Prostate gland (tissue), 2 donors: ENCODE results near the gene WDR31.

Experiments used
- CTCF ChIP-seq, 4 experiments: fragments of 200-600 bp in 2 of 4; fragments of 450-650 bp in 2 of 4; sonication (generic) in 2 of 4; IDR thresholded peaks; 1 replicate in 3 of 4; 2 replicates in 1 of 4; pipeline ENCODE4 v1.5.1; 2016 to 2019; ENCODE audit warnings: antibody characterized with exemption in 4 of 4, mild to moderate bottlenecking in 2 of 4, moderate library complexity in 2 of 4
- POLR2A ChIP-seq: fragments of 450-650 bp; IDR thresholded peaks from one replicate; pipeline ENCODE4 v1.6.1; 2016; ENCODE audit warnings: antibody characterized with exemption, mild to moderate bottlenecking
- POLR2AphosphoS5 ChIP-seq: sonication (generic); formaldehyde crosslinking; IDR thresholded peaks from one replicate; pipeline ENCODE4 v1.6.1; 2017; ENCODE audit warnings: antibody characterized with exemption

GRCh38 chr9:113369855-113370140, 29.7 kb upstream of the WDR31 start:
- TF ChIP-seq POLR2A (no peak), CTCF (IDR thresholded peaks at IDR 0.05) (no peak), POLR2AphosphoS5 (no peak)
